Renal cortical epithelial cell (primary cell): Measurements from ENCODE around the gene PLGRKT. TPM values are rescaled to one million over a fixed set of nuclear protein-coding genes. Genes with fewer than 3 reads are reported as not detected.
A peak's percentile ranks its signal among the peaks of the same experiment; 100 is the strongest.
"Not testable (repeated sequence)": the region's sequence is repeated elsewhere in the genome, so short reads cannot be mapped to it uniquely, and the experiment has no call there.

ENCODE experiments used
- DNase-seq: peaks from one replicate; pipeline ENCODE4 v3.0.0-alpha.2; 2011; ENCODE audit warnings: low read depth
- total RNA-seq: library from RNA; depleted of rRNA; stranded (reverse); fragments of >200 nt; gene quantifications from 2 replicates; pipeline ENCODE4 v1.2.3, GENCODE V29; 2014

The PLGRKT gene
- total RNA-seq, 1 donor from 2014 or later: 19.8 TPM

DNA sequence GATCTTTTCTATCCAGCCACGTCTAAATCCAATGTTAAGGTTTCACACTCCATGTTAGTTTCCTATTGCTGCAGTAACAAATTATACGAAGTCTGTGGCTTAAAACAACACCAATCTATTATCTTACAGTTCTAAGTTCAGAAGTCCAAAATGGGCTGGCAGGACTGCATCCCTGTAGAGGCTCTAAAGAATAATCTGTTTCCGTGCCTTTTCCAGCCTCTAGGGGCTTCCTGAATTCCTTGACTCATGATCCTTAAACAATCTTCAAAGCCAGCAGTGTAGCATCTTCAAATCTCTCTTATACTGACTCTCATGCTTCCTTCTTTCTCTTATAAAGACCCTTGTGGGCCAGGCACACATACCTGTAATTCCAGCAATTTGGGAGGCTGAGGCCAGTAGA, 6.8 kb downstream of the PLGRKT start:
- DNase-seq: no peak

DNA sequence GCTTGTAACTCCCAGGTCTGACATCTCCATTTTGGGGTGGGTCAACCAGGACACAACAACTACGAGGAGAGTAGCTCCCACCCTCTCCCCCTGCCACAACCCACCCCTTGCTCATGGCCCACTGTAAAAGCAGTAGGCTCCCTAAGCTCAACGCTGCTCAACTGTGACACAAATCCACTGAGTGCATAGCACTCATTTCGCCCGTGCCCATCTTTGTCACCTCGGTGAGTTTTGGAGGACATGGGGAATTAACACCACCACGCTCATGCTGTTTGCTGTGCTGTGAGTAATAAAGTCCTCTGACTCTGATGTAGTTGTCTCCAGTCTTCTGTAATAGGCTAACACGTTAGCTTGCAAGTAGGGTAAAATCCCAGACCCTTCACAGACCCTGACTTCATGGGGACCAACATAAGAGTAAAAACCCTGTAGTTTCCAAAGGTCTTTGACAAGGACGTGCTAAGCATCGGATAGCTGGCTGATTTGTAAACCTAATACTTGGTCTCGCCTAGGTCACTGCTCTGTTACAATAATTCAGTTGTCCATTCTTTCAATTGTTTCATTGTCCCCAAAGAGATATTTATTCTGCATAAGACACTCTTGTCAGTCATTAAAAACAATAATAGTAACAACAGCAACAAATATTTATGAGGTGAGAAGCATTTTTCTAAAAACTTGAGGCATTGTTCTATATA, 7.7 kb downstream of the PLGRKT start:
- no peak for DNase-seq

DNA sequence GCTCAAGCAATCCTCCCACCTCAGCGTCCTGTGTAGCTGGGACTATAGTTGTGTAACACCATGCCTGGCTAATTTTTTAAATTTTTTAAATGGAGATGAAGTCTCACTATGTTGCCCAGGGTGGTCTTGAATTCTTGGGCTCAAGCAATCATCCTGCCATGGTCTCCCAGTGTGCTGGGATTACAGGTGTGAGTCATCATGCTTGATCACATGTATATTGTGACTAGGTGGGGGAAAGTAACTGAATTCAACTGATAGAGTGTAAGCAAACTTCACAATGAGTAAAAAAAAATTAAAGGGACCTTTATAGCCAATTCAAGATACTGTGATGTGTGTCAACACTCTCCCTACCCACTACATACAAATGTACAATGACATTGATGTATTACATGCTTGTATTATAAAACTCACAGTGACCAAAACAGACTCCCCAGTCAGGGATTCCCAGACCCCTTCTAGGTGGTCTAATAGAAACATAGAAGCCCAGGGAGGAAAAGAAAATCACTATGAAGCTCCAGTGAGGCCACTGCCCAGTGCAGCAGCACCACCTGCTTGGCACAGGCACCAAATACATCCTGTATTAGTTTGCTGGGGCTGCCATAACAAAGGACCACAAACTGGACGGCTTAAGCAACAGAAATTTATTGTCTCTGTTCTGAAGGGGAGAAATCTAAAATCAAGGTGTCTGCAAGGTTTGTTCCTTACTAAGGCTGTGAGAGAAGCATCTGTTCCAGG, 8.8 kb downstream of the PLGRKT start:
- DNase-seq: peak; percentile 59

DNA sequence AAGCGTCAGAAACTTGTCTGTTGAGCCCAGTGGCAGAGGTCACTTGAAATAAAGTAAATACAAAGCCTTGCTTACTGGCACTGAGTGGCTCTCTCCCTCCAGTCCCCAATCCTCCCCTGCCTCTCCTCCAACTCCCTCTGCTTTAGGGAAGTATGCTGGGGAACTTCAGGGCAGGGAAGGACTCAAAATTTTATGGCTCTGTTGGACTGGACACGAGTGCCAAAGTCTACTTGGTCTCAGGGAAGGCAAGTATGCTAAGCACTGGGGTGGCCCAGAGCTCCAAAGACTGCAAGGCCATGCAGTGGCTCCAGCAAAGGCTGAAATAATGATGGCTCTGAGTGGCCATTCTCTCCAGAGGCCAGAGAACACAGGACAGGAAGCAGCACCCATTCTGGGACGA, 9.6 kb downstream of the PLGRKT start:
- no peak for DNase-seq

DNA sequence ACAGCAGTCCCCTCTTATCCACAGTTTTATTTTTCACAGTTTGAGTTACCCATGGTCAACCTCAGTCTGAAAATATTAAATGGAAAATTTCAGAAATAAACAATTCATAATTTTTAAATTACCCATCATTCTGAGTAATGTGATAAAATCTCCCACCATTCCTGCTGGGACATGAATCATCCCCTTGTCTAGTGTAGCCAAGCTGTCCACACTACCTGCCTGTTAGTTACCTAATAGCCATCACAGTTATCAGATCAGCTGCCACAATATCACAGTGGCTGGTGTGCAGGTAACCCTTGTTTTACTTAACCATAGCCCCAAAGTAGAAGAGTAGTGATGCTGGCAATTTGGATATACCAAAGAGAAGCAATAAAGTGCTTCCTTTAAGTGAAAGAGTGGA, 10.7 kb downstream of the PLGRKT start:
- DNase-seq: no peak

DNA sequence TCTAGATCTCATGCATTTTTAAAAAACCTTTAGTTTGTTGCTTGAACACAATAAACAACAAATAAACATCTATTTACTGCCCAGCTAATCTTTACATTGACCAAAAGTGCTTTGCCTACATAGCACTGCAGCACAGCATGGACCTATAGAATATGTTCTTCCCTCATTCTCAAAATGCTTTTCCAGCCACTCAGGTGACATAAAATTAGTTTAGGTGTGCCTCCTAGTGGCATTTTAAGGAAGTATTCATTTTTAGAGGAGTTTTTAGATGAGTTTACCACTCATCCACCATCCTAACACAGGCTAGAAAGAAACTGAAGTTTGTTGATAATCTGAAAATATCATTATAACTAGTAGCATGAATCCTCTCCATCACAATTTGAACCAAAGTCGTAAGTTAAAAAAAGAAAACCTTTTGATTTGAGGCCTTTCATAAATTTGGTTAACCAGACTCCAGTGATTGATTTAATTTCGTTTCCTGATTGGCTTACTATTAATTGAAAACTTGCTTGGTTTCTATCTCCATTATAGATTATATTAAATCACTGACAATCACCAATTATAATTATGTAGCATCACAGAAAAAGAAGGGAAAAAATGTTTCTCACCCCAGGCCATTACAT, 12.6 kb downstream of the PLGRKT start:
- peak; percentile 39 for DNase-seq

DNA sequence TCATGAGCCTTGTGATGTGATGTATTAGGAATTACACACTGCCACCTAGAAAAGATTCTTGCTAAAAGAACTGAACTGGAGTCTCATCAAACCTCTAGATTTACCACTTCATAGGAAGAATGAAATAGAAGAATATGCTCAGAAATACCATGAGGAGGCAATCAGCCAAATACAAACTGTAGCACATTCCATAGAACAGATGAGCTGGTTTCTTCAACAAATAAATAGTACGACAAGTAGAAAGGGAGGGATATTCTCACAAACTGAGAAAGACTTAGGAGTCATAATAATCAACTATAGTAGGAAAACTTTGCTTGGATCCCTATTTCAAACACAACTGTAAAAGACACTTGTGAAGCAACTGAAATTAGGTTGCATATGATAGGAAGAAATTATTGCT, 15.4 kb downstream of the PLGRKT start:
- no peak for DNase-seq

DNA sequence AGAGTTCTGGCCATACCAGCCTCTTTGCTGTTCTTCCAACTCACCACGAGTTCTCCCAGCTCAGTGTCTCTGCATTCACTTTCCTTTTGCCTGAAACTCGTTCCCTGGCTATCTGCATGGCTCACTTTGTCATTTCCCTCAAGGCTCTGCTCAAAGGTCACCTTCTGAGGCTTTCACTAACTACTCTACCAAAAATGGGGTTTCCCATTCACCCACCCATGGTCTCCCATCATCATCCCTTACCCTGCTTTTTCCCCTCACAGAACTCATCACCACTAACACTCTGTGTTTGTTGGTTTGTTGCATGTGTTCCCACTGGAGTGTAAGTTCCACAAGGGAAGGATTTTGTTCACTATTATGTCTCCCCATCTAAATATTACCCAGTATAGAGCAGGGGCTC, 16.6 kb downstream of the PLGRKT start:
- no peak for DNase-seq

DNA sequence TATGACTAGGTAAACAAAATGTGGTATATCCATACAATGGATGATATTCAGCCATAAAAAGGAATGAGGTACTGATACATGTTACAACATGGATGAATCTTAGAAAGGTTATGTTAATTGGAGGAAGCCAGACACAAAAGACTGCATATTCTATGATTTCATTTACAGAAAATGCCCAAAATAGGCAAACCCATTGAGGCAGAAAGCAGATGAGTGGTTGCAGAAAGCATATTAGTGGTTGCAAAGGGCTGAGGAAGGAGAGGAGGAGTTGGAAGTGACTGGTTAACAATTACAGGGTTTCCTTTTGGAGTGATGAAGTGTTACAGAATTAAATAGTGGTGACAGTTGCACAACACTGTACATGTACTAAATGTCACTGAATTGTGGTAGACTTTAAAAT, 17.7 kb downstream of the PLGRKT start:
- DNase-seq: no peak

DNA sequence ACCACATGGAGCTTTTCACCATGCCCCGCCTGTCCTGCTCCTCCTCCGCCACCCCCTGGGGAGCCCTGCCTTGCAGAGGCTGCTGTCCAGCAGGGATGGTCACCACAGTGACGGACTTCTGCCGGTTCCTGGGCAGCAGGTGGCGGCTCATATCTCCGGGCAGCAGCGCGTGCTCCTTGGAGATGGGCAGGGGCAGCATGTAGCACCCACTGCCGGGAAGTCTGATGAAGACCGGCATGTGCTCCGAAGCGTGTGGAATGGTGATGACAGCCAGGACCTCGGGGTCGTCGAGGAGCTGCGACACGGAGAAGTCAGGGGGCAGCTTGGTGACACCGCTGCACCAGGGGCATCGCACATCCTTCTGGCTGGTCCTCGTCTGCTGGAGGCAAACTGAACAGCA, 19.2 kb downstream of the PLGRKT start:
- DNase-seq: no peak

DNA sequence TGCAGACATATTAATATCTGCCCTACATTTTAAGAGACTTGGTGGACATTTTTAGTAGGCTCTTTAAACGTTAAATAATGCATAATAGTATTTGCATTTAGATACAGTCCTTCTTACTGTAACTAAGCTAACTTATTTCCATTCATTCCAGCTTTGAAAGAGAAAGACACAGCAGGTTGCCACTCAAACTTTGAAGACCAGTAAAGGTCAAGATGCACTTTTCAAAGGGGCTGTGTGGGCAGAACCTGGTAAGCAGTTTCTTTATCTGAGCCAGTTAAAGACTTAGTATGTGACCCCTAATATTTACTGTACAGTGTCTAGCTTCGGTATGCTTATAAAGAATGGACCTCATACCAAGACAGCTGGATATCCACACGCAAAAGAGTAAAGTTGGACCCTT, 20.8 kb downstream of the PLGRKT start:
- DNase-seq: no peak

DNA sequence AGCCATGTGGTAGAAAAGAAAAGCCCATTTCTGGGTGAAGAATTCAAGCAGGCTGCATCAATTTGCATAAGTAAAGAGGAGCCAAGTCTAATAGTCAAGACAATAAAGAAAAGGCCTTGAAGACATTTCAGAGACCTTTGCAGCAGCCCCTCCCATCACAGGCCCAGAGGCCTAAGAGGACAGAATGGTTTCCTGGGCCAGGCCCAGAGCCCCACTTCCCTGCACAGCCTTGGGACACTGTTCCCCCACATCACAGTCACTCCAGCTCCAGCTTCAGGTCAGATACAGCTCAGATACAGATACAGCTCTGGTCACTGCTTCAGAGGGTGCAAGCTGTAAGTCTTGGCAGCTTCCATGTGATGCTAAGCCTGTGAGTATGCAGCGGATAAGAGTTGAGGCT, 29.1 kb downstream of the PLGRKT start:
- no peak for DNase-seq

DNA sequence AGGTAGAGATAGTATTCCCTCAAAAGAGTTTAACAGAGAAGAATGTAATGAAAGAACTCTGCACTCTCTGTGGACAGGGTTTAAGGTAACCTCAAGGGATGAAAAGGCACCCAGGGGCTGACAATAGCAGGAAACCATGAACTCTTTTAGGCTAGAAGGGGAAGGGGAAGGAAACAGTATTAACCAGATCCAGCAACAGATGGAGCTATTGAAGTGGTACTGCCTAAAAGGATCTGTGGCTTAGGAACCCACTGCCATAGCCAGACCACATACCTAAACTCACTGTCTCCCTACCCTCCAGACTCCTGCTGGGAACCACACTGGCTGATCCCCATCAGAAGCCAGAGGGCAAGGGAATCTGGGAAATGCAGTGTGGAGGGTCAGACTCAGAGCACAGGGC, 35.5 kb downstream of the PLGRKT start:
- DNase-seq: no peak

DNA sequence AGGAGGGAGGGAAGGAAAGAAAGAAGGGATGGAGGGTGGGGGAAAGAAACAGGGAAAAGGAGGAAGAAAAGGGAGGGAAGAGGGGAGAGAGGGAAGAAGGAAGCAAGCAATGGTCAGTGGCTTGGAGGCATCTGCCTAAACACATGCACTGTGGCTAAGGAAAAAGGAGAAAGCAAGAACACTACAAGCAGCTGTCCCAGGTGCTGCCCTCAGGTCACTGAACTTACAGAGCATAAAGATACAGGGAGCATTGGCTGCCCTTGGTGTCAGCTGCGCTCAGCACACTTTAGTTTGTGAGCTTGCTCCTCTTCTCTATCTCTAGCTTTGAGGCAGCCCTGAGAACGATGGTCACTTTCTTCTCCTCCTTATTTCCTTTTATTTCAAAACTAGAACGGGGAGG, 40.2 kb downstream of the PLGRKT start:
- DNase-seq: not testable (repeated sequence)

DNA sequence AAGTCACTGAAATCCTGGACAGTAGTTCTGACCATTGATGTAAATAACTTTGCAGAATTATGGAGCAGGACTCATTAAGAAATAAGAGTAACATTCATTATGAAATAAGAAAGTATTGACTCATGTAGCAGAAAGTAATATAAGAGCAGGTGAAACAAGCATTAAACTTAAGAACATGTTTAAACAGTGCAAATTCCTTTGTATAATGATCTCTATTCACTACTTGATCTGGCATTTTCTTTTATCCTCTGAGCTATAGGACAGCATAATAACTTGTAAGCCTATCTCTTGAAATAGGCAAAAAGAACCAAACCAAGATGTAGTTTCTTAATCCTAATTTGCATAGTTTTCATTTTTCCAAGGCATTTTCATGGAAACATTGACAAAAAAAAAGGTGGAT, 42.3 kb downstream of the PLGRKT start:
- DNase-seq: no peak

DNA sequence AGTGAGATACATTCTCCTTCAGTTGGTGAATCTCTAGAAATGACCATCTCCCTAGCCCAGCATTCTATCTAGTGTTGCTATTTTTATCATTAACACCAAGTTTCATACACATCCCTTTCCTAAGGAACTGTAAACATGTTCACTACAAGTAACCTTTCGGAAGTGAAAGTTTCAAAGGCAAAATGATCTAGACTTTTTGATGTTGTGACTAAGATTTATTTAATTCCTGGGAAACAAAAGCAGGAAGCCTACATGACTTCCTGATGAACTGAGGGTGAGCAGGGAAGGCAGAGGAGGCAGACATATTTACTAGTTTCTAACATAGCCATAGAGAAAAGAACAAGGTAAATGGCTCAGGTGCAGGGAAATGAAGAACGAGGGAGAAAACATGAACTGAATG, 43.7 kb downstream of the PLGRKT start:
- not testable (repeated sequence) for DNase-seq

DNA sequence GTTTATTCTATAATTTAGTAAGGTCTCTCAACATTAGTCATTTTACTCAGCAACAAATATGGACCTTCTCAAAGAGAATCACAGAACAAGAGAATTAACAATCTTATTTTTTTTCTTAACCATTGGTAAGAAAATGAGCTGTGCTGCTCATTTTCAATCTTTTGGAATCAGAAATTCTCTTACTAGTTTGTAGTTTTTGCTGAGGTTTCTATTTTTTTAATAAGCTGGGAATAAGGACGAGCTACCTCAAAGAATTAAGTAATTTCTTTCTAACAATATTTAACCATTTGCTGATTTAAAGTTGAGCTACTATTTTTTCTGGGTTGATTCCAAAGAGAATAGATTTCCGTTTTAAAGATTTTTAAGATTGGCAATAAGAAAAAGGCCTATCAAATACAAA, 44.2 kb downstream of the PLGRKT start:
- DNase-seq: no peak

DNA sequence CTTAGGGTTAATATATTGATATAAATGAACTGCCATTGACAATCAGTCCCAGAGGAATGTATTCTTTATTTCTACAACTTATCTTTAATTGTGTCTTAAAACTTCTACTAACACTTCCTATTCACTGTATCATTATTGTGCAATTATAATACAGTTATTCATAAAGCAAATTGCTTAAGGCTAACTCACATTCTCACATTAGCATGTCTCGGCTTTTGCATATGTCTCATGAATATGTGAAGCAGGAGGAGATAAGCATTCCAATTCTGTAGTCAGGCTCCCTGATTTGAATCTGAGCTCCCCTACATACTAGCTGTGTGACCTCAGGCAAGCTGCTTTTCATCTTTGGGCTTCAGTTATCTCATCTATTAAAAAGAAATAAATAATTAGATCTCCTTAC, 45.4 kb downstream of the PLGRKT start:
- DNase-seq: no peak

DNA sequence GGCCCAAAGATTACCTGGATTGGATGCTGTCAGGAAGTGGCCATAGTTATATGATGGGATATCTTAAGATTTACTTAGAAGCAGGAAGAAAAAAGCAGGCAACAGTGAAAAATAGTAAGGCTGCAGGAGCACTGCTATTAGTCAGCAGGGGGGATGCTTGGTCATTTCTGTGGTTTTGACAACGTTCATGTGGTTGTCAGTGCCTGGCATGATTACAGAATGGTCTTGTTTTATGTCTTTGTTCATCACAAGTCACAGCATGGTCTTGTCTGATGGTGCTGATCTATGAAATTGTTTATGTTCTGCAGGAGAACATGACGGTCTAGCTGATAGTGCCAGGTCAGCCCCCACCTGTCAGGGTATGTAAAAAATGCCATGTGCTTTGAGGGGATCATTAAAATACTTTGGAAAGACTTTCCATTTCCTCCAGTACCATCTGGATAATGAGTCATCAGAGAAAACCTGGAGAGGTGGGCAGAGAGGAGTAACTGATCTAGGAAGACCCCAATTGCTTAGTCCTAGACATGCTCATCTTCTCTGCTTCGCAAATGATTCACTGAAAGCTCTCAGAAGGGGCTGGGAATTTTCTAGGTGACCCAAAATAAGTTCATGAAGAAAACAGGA, 48.5 kb downstream of the PLGRKT start:
- DNase-seq: peak; percentile 92

DNA sequence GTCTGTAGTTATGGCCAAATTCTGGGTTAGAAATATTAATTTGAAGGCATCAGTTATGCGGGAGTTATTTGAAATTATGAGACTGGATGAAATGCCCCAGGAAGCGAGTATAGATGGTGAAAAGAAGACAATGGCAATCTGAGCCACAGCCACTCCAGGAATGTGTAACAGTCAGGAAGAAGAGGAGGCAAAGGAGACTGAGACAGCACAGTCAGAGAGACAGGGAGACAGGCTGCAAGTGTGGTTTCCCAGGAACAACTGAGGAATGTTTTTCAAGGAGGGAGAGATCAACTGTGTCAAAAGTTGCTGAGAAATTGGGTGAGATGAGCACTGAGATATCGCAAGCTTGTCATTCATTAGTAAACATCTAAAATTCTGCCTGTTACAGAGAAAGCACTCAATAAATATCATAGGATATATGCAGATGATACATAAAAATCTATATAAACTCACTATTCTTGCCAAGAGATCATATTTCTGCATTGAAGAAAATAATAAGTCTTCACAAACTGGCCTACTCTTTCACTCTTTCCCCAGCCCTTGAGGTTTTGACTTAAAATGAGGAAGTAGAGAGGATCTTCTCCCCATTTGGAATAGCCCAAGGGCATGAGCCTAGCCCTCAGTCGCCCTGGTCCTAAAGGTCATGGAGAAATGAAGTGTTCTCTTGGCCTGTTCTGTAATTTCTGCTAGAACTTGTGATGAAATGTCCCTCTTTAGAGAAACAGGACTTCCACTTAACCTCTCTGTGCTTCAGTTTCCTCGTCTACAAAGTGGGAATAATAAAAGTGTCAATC, 49.5 kb downstream of the PLGRKT start:
- peak; percentile 76 for DNase-seq

DNA sequence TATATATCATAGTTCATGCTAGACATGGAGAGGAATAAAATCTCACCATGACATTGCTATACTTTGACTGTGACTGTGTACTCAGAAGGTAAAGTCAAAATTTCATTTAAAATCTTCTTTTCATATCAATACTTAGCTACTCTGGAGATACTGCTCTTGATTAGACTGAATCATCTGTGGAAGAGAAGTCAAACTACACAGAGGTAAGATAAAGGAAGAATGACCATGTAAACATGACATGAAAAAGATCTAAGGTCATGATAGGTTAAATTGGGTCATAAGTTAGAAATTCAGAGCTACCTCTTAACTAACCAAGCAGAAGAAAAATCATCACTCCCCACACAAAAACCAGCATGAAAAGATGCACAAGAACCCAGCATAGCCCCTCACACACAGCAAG, 53.3 kb downstream of the PLGRKT start:
- no peak for DNase-seq

DNA sequence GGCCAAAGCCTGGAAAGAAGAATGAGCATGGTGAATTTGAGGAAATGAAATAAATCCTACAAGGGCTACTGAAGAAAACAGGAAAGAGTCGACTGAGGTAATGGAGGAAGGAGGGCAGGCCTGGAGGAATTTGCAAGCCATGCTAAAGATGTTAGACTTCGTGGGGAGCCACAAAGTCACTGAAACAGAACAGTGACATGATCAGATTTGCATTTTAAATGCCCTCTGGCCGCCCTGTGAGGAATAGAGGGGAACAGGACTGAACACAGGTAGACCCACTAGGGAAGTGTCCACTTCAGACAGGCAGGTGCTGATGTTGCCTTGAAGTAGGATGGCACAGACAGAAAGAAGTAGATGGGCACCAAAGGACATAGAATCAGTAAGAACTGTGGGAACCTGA, 55.2 kb downstream of the PLGRKT start:
- no peak for DNase-seq
